LoVo (cell line): ENCODE data around the gene HMGN2.

Experiments used
- DNase-seq: peaks from one replicate; pipeline ENCODE4 v3.0.0-alpha.2; 2016; ENCODE audit warnings: low spot score

The HMGN2 gene

DNA sequence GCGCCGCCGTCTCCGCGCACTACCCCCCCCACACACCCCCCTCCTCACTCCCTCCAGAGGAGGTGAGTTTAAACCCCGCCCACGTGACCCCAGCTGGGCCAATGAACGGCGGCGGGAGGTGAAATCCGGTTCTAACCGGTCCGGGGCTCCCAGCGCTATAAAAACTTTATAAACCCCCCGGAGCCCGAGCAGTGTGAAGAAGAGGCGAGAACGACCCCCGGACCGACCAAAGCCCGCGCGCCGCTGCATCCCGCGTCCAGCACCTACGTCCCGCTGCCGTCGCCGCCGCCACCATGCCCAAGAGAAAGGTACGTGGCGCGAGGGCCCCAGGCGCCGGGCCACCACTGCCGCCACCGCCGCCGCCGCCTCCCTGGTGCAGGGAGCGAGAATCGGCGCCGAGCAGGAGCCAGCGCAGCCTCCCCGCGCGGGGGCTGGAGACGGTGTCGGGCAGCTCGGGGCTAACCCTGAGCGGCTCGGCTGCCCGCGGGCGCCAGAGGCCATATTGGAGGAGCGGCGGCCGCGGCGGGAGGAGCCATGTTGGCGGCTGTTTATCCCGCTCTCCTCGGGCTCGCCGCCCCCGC lies at the start of gene HMGN2:
TSS of gene HMGN2 (plus strand) at position 121 of the 581 bp plus-strand sequence. CDS start at position 294, 173 bp downstream.
- DNase-seq, result peak; percentile 75

DNA sequence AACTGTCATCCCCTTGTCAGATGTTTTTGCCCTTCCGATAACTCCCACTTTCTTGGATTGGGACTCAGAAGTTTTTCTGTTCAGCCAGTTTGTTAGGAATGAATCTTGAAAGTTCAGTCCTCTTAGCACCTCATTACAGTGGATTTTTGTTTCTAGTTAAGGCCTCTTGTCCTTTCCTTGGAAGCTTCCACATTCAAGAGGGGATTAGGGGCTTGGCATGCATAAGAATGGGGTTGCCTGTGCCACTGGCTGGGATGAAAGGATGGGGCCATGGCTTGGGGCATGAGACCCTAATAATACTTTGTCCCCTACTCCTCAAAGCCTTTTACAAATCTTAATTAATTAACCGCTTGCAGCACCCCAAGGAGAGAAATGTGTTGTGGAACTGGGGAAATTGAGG lies 42.5 kb upstream of the HMGN2 start:
- DNase-seq, result no peak

DNA sequence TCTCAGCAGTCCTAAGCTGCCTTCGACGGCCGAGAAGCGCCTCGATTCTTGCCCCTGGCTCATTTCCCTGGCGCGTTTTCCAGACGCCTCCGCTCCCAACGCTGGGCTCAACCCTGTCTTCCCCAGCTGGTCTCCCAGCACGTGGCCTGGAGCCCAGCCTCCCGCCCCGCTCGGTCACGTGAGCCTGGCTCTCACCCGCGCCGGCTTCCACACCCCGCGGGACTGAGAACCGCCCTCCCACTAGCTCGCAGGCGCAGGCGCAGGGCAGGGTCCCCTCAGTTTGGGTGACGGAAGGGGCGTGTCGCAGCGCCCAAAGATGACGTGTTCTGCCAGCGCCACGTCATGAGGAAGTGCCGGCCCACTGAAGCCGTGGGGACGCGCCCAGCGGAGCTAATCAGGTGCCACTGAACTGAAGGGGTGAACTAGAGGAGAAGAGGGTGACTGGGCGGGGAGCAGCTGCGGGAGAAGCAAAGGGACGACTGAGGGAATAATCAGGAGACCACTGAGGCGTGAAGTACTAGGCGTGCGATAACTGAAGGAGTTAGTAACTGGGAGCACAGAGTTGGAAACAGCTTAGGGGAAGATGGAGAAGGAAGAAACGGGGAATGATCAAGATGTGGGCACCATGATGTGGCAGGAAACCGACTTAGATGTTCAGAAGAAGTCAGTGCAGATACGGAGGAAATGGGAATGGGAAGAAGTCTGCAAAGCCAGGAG lies 40.1 kb upstream of the HMGN2 start, which contains the start of gene DHDDS:
TSS of gene DHDDS (plus strand) at position 343 of the 717 bp plus-strand sequence. CDS start 625 bp downstream, outside the sequence.
- DNase-seq, result peak; percentile 98

DNA sequence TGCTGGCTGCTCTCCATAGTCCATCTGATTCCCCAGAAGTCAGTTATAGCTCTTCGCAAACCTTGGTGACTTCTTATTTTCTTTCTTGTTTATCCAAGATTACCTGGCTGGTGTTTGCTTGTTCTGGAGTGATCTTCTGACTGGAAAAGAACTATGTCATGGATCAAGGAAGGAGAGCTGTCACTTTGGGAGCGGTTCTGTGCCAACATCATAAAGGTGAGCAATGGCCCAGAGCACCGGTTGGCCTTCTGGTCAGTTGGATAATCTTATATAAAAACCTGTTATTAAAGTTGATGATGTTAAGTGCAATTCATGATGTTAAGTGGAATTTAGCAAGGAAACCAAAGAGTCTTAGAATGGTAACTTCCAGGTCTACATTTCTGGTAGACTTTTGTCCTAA lies 39.4 kb upstream of the HMGN2 start:
- DNase-seq, result no peak

DNA sequence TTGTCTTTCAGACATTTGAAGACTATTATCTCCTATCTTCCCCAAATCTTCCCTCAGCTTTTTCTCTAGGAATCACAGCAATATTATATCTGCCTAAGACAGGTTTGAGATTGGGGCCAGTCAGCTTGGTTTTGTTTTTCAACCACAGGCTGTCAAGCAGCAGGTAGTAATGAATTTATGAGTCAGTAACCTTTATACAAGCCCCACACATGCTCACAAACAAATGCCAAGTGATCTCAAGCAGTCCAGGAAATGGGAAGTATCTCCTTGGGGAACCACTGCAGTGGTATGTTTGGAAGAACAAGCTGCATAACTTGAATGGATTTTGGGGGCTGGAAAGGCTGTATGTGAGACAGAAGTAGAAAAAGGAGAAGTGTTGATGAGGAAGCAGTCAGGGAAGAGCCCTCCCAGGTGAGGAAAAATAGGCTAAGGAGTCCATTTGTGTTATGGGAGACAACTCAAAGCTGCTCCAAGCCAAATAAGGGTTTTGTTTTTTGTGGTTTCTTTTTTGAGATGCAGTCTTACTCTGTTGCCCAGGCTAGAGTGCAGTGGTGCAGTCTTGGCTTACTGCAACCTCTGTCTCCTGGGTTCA lies 38.0 kb upstream of the HMGN2 start:
- DNase-seq, result no peak

DNA sequence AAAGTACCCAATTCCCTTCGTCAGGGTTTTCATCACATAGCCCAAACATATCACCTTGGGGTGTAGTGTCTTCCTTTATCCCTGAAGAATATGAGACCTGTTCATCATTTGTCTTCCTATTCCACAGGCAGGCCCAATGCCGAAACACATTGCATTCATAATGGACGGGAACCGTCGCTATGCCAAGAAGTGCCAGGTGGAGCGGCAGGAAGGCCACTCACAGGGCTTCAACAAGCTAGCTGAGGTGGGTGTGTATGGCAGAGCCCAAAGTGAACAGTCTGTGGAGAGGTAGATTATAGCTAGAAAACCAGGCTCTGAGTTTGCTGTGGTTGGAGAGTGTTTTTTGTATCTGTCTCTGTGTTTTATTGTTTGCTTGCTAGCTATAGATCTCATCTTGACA lies 34.2 kb upstream of the HMGN2 start:
- DNase-seq, result no peak

DNA sequence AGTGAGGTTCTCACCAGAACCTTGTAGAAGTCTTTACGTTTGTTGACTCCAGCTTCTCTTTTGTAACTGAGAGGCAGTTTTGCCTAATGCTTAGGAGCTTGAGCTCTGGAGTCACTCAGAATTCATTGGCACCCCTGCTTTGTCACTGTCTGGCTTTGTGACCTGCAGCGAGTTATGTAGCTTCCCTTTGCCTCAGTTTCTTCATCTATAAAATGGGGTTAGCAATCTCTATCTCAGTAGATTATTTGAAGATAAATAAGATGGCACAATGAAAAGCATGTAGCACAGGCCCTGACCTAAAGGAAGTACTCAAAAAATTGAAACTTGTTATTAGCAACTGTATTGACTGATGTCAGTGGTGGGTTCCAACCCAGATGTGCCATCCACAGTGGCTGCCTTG lies 32.0 kb upstream of the HMGN2 start:
- DNase-seq, result no peak

DNA sequence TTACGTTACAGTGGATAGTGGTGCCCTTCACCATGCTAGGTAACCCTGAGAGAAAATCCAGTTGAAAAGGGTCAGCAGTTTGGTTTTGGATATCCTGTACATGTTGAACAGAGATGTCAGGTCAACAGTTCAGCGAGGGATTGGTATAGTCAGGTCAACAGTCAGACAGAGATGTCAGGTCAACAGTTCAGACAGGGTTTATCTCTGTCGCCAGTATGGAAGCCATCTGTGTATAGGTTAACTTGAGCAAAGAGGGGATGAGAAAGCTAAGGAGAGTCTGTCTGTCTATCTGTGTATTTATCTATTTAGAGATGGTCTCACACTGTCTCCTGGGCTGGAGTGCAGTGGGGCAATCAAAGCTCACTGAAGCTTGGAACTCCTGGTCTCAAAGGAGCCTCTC lies 22.4 kb upstream of the HMGN2 start:
- no peak for DNase-seq

DNA sequence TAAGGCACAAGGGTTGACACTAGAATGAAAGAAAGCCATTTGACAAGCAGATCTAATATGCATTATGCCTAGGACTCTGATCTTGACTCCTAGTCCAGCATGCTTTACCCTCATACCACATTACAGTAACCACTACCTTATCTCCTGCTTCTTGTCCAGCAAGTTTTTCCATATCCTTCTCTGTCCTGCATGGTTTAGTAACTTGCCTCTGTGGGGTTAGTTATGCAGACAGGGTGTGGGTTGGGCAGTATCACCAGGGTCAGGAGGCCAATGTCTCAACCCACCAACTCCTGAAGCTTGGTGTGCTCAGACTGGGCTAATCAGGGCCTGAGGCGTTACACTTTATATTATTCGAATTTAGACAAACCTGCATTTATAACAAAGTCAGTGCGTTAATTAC lies 21.3 kb upstream of the HMGN2 start:
- no peak for DNase-seq

DNA sequence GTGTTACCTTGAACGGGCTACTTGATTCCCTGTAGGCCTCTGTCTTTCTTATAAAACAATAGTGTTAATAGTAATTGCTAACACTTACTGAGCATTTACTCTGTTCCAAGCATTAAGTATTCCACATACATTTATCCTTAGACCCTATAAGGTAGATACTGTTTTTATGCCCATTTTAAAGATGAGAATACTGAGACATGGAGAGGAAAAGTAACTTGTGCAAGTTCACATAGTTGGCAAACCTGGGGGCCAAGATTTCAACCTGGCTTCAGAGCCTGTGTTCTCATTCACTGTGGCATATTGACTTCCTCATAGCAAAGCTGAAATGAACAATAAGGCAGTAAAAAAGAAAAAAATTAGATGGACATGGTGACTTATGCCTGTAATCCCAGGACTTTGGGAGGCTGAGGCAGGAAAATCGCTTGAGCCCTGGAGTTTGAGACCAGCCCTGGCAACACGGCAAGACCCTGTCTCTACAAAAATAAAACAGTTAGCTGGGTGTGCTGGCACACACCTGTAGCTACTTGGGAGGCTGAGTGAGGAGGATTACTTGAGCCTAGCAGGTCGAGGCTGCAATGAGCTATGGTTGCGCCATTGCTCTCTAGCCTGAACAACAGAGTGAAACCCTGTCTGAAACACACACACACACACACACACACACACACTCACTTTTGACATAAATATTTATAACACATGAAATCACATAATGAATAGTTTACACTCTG lies 19.6 kb upstream of the HMGN2 start:
- DNase-seq, result no peak

DNA sequence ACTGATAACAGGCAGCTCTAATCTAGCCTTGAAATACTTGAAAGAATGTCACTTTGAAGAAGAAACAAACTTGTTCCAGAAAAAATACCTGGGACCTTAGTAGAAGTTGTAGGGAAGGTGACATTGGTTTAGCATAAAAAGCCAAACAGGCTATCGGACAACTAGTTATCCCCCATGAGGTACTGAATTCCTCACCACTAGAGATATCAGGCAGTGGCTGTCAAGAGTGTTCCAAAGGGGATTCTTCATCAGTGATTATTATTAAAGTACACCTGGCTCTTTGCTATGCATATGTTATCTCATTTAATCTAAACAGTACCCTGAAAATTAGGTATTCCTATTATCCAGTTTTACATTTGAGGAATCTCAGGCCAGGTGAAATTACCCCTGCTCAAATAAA lies 13.1 kb upstream of the HMGN2 start:
- no peak for DNase-seq

DNA sequence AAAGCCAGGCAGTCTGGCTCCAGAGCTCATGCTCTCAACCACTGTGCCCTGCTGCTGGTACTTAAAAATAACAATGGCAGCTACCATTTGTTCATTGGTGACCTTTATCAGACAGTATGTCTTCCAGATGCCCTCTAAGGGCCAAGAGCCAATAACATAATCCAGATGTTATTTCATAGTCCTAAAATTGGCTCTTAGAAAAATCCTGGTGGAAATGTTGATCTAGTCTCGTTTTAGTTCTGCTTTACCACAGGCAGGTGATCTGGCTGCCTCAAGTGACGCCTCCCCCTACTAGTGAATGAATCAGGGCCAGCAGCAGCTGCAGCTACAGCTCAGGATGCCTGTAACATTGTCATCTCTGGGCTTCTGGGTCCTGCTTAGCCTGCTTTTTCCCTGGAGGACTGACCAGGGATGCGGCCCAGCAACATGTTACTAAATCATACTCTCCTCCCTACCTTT lies 12.6 kb upstream of the HMGN2 start:
- DNase-seq, result no peak

DNA sequence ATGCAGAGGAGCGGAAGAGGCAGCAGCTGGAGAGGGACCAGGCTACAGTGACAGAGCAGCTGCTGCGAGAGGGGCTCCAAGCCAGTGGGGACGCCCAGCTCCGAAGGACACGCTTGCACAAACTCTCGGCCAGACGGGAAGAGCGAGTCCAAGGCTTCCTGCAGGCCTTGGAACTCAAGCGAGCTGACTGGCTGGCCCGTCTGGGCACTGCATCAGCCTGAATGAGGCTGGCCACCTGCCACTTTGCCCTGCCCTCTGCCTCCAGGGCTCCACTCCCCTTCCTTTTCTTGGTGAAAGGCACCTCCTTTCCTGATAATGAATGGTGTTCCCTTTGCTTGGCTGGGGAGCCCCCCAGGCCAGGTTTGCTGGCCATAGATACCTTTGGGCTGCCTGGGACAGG lies 3.3 kb upstream of the HMGN2 start:
- DNase-seq, result no peak

DNA sequence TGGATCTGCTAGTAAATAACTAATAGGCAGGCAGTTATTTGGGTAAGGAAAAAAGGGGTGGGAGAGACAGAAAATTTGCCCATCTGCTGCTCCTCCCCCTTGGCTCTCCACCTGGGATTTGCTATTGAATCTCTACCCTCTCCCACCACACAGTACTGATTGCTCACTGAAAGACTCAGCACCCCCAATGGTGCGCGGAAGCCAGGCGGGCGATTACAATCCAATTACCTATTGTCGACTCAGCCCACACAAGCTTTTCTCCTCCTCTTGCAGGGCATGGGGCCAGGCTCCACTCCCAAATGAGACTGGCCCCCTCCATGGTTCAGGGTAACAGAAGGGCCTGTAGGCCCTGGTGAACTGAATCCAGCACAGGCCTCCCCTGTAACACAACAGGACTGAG lies 2.7 kb upstream of the HMGN2 start:
- DNase-seq, result no peak

DNA sequence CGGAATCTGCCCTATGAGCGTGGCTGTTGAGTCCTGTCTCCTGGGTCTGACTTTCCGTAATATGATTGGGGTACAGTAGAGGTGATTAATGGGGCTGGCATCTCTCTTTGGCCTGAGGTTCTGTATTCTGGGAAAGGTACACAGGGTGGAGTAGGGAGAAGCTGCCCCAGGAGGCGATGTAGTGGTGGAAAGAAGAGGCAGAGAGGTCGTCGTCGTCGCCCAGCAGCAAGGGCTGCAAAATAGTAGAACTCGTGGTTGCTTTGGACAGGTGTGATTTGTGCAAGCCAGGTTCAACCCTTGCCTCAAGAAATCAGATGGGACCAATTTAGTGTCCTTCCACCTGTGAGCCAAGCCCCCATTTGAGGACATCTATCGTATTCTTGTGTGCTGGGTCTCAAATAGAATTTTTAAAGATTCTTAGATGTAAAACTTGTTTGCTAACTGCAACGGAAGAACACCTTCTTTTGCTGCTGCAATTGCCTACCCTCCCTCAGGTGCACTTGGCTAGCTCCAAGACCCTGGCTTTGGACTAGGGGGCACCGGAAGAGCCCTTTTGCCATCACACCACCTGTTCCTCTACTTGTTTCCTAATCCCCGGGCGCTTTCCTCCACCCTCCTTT lies 1.3 kb upstream of the HMGN2 start:
- no peak for DNase-seq

DNA sequence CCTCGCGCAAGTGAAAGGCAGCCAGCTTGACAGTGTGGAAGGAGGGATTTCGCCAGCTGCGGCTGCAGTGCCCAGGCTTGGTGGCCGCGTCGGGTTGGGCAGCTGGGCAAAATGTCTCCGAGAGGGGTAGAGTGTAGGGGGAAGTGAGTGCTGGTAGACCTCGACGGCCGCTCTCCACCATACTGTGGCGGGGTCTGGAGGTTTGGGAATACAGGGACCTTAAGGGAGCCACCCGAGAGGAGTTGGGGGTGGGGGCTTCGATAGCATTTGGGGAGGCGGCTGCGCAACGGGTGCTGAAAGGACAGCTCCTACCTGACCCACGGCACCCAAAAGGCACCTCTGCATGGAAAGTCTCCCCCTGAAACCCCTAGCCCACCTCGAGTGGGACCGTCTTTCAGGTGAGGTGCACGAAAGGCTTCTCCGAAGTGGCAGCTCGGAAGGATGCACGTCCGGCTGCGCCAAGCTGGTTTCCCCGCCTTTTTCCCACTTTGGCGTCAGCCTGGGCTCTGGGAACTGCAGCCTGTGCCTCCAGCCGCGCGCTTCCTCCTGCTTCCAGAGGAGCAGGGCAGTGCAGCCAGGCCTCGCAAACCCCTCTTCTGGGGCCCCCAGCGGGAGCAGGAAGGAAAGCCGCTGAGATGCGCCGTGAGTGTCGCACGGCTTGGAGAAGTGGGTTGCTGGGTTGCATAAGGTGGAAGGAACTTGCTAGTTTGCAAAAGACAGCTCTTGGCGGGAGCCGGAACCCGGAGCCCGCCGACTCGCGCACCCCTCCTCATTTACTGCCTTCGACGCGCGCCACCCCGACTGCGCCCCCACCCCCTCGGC lies 531 bp upstream of the HMGN2 start:
- peak; percentile 41 for DNase-seq

DNA sequence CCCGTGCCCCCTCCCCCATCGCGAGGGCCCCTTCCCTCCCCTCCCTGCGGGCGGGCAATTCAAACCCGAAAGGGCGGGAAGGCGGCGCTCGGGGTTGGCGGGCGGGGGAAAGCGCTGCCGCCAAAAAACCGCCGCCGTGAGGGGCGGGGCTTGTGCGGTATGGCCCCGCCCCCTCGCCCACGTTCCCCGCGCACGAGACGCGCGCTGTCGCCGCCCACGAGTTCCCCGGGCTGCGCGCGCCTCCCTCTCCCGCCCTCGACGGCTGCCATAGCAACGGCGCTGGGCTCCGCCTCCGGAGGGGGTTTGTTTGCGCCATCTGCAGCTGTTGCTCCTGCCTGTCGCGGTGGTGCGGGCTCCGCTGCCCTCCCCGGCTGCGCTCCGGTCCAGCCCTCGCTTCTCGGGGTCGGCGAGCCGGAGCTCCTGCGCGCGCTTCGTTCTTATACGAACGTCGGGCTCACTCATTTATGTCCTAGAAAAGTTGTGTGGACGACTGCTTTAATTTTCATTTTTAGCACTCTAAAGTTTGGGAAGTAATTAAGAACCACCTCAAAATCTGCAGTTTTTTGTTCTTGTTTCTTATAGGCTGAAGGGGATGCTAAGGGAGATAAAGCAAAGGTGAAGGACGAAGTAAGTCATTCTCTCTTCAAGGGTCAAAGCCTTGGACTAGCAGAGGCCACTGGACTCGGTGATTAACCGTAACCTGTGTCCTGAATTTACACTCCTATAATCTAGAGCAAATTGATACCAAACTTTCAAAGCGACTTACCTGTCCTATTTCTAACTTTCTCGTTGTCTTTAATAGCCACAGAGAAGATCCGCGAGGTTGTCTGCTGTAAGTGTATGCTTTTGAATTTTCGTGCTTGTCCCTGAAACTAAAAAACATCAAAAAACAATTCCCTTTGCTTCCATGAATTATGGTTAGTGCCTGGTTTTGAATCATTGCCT lies 933 bp downstream of the HMGN2 start:
- peak; percentile 93 for DNase-seq

DNA sequence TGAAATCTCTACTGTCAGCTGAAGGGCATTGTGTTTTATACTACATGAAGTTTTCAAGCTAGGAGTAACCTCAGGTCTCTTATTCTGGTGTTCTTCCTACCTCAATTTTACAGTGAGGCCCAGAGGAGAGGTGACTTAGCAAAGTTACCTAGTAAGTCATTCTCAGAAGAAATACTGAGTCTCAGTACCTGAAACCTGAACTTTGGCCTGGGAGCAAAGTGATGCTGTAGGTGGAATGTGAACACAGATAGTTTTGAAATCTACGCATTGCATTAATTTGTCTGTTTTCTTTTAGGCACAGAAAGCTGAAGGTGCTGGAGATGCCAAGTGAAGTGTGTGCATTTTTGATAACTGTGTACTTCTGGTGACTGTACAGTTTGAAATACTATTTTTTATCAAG lies 2.6 kb downstream of the HMGN2 start:
- no peak for DNase-seq

DNA sequence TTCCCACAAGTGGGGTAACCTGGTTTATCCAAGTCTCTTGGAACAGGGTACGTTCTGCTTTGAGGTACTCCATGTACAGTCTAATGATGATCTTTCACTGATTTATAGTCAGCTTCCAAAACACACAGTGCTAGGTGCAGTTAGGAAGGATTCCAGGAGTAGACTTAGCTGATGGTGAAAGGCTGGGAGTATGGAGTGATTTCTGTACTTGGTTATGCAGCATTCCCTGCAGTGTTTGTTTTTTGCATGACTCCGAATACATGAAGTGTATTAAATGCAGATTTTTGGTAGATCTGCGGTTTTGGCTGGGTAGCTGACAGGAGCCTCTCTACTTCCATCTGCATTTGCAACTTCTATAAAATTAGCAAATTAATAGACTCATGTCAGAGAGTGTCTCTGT lies 3.7 kb downstream of the HMGN2 start:
- DNase-seq, result no peak

DNA sequence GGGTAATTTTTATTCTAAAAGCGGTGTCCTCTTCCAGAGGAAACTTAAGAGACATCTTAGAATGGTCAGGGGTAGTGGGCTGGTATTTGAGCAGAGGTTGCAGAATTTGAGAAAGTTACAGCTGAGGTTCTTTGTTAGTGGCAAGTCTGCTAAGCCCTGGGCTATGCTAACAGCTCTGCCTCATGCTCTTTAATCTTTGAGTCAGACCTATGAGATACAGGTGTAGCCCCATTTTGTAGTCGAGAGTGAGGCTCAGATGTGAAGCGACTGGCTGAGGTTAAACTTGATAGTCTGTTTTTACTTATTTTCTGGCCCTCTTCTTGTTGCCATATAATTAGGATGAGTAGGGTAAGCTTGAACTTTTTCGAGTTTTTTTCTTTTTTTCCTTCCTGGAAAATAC lies 4.7 kb downstream of the HMGN2 start:
- DNase-seq, result no peak
